GM12872 (cell line): Measurements from ENCODE around the gene C10orf71.

Source experiments
- TF ChIP-seq, protein P1 (sequence below): IDR thresholded peaks from 3 replicates; pipeline ENCODE4 v1.5.1; 2011; ENCODE audit warnings: low read depth, mild to moderate bottlenecking, low read length, moderate library complexity; ENCODE audit not compliant: insufficient read depth

Gene C10orf71

DNA sequence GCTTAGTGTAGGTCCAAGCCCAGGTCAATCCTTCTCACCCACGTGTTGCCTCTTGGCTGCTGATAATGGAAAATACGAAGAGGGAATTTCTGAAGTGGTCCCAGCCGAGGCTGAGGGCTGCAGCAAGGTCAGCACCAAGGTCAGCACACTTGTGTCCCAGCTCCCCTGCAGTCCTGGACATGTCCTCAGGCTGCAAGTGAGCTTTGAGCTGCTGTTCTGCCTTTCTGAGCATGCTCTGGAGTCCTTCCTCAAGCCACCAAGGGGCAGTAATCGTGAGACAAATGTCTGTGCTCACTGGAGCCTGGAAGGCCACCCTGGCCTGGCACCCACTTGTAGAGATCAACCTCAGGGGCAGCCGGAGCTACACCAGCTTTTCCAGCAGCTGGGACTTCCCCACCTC lies 68.6 kb downstream of the C10orf71 start:
- TF ChIP-seq, protein P1, sequence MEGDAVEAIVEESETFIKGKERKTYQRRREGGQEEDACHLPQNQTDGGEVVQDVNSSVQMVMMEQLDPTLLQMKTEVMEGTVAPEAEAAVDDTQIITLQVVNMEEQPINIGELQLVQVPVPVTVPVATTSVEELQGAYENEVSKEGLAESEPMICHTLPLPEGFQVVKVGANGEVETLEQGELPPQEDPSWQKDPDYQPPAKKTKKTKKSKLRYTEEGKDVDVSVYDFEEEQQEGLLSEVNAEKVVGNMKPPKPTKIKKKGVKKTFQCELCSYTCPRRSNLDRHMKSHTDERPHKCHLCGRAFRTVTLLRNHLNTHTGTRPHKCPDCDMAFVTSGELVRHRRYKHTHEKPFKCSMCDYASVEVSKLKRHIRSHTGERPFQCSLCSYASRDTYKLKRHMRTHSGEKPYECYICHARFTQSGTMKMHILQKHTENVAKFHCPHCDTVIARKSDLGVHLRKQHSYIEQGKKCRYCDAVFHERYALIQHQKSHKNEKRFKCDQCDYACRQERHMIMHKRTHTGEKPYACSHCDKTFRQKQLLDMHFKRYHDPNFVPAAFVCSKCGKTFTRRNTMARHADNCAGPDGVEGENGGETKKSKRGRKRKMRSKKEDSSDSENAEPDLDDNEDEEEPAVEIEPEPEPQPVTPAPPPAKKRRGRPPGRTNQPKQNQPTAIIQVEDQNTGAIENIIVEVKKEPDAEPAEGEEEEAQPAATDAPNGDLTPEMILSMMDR: no peak

DNA sequence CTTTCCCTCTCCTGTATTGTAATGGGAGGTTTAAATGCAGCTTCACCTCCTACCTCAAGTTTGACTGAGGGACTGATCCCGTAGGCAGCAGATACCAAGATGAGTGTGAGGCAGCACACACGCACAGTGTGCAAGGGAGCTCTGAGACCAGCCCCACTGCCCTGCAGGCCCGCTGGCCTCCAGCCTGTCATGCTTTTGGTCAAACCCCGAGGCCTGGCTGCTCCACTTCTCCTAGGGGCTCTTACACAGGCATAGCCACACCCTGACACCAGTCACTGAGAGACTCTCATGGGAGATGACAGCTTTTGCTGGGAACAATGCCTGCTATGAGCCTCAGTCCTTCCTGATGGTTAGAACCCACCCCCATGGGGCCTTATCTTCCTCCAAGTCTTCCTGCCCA lies 69.3 kb downstream of the C10orf71 start:
- TF ChIP-seq, protein P1: no peak

DNA sequence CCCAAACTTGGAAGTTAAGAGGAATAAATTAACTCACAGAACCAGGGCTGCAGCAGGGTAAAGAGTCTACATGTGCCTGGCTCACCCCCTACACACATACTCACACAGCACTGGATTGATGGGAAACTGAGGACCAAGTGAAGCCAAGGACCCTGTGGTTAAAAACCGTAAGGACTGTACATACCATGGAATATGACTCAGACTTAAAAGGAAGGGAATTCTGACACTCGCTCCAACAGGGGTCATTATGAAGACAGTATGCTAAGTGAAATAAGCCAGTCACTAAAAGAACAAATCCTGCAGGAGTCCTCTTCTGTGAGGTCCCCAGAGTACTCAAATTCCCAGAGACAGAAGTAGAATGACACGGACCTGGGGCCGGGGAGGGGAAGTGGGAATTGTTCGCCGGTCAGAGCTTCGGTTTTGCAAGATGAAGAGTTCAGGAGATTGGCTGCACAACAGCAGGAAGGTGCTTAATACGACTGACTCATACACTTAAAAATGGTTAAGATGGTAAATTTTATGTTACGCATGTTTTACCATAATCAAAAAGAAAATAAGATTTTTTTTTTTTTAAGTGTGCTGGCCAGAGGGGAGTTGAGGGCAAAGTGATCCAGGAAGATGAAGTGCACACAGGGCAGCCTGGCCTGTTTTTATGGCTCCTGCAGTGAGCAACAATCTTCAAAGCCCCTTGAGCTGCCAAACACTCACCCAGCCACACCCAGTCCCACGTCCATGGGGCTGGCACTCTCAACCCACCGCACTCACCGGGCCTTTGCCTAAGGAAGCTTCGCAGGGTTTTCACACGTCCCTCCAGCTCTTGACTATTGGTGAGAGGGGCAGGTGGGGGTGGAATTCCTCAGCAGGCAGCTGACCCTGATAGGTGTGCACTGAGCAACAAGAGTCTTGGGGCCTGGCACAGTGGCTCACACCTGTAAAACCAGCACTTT lies 70.5 kb downstream of the C10orf71 start:
- TF ChIP-seq, protein P1: no peak

DNA sequence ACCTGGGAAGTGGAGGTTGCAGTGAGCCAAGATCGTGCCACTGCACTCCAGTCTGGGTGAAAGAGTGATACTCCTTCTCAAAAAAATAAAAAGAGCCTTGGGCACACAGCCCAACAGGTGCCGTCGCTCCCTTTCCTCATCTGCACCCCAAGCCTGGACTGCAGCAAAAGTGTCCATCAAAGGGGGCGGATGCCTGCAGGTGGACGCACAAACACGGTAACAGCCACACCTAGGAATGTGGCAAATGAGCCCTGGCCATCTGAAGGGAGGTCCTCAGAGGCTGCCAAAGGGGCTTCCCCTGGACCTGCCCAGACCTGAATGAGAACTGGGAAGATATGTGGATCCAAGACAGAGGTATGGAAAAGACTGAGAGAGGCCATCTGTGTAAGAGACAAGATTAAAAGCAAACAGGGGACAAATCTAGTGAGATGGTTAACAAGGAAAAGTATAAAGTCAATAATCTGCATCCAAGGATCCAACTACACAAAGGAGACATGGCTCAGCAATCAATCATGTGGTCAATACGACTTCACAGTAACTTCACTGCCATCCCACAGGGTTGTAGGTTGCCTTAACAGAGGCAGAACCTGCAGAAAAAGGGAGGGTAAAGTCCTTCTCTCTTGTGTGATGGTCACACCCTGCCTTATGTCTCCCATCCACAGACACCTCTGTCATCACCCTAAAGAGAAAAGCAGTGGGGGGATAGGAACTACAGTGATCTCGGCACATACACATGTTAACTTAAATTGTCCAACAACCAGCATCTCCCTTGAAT lies 71.5 kb downstream of the C10orf71 start:
- TF ChIP-seq, protein P1: no peak

DNA sequence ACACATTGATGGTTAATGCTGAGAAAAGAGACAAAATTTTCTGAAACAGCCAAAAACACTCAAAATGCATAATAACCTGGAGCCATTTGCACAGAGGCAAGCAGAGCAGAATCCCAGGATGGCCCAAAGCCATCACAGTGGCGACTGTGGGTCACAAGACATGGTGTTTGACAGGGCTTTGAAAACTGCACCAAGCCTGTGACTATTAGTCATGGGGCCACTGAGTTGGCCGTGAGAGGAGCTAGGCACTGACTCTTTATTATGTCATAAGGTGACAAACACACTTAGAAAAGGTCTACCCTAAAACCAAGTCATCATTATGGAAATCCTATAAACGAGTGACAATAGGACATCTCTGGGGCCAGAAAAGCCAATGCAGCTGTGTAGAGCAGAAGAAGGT lies 73.0 kb downstream of the C10orf71 start:
- TF ChIP-seq, protein P1: no peak

DNA sequence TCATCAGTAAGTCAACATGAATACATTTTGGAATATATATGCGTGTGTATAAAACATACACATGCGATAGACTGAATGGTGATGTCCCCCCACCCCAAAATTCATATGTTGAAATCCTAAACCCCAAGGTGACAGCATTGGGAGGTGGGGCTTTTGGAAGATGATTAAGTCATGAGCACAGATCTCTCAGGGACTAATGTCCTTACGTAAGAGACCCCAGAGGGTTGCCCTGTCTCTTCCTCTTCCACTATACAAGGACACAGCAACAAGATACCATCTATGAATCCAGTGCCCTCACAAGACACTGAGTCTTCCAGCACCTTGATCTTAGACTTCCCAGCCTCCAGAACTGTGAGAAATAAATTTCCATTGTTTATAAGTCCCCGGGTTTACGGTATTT lies 74.4 kb downstream of the C10orf71 start:
- TF ChIP-seq, protein P1: no peak

DNA sequence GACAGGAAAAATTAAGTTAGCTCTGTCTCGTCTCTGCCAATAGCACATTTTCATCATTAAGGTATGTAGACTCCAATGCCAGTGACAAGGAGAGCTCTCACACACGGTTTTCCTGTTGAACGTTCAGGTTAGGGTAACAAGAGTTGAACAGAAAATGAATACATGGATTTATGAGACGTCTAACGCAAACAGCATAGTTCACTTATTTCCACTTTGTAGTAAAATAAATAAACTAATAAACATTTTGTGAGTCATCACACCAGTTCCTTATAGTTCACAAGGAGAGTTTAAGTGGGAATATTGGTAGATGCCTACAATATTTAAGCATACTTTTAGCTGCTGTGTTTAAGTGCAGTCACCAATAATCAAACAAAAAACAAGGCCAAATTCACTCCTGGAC lies 75.8 kb downstream of the C10orf71 start:
- TF ChIP-seq, protein P1: no peak
